ENCODE data around the gene RAB8B. TPM values are rescaled to one million over a fixed set of nuclear protein-coding genes. Genes with fewer than 3 reads are reported as not detected.

The RAB8B gene
- total and polyA plus RNA-seq, 5 donors: 7.2 to 21.5 (median 17.3) TPM

GRCh38 chr15:63313825-63314224 lies 124.4 kb downstream of the RAB8B start:
- no peak overlapping the region for H3K27ac ChIP-seq (ENCODE audit: low read length)
- 85% methylated on average over 4 of the region's 4 CpGs for WGBS
- no peak overlapping the region for H3K4me3 ChIP-seq (ENCODE audit: low read length)
- H3K9me3 ChIP-seq (ENCODE audit: control insufficient read depth, low read length): no peaks in the 10 kb centered on the region
- ATAC-seq (no peak), DNase-seq (no peak)
- H3K27me3 ChIP-seq (ENCODE audit: control insufficient read depth, insufficient read depth): no peaks in the 10 kb centered on the region
- intact Hi-C loops (cut with DNase I): no loop called here
- no peaks in the 10 kb centered on the region for H3K4me1 ChIP-seq (ENCODE audit: control insufficient read depth, insufficient read depth, low read length)

- H3K9me3 ChIP-seq (ENCODE audit: control insufficient read depth, low read length): no peaks in the 10 kb centered on the region
- no peaks in the 10 kb centered on the region for H3K4me1 ChIP-seq (ENCODE audit: control insufficient read depth, insufficient read depth, low read length)
- no peak overlapping the region for H3K4me3 ChIP-seq (ENCODE audit: low read length)
- 62% methylated on average over 2 of the region's 2 CpGs for WGBS
- H3K27me3 ChIP-seq (ENCODE audit: control insufficient read depth, insufficient read depth): no peaks in the 10 kb centered on the region
- ATAC-seq: no peak
- no peak for DNase-seq
- no peak overlapping the region for H3K27ac ChIP-seq (ENCODE audit: low read length)
- intact Hi-C loops (cut with DNase I): no loop called here
Measured at GRCh38 chr15:63314409-63314808, 125.0 kb downstream of the RAB8B start.

Other genes starting within 250 kb of the RAB8B start
- 1,000 to 10,000 TPM; 6,360 to 7,970 (median 7,200) TPM for gene TPM1, start 146.9 kb upstream of the RAB8B start, total RNA-seq
- 10,076 TPM for gene TPM1, start 146.9 kb upstream of the RAB8B start, polyA plus RNA-seq
- 10 to 100 TPM; 15.1 to 15.9 (median 15.8) TPM for gene LACTB, start 67.7 kb upstream of the RAB8B start, total RNA-seq
- gene LACTB, start 67.7 kb upstream of the RAB8B start, polyA plus RNA-seq: 23.4 TPM
- gene RPS27L, start 32.1 kb upstream of the RAB8B start, total RNA-seq: 100 to 1,000 TPM; 142 to 188 (median 159) TPM
- gene RPS27L, start 32.1 kb upstream of the RAB8B start, polyA plus RNA-seq: 183 TPM
- gene APH1B, start 88.0 kb downstream of the RAB8B start, total RNA-seq: 10 to 100 TPM; 10.4 to 13.4 (median 10.9) TPM
- 6.0 TPM for gene APH1B, start 88.0 kb downstream of the RAB8B start, polyA plus RNA-seq
- 1 to 10 TPM in 1 of 4 donors, under 1 TPM in 3; 0.33 to 1.2 (median 0.71) TPM for gene CA12, start 192.2 kb downstream of the RAB8B start, total RNA-seq
- gene CA12, start 192.2 kb downstream of the RAB8B start, polyA plus RNA-seq: 0.75 TPM